GM12874 (cell line): ENCODE results near the gene FANCD2OS.

ENCODE experiments used
- TF ChIP-seq, protein P1 (sequence below): IDR thresholded peaks from 2 replicates; pipeline ENCODE4 v1.5.1; 2011; ENCODE audit warnings: low read depth, mild to moderate bottlenecking, control low read depth, low read length, moderate library complexity; ENCODE audit not compliant: insufficient read depth

Gene FANCD2OS, protein sequence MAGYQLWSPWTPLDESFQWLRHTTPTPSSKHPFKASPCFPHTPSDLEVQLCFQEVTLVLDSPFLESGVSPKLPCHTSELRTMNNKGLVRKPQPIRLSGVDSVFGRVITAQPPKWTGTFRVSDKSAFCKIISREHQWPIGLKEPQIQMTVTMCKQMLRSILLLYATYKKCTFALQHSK

DNA sequence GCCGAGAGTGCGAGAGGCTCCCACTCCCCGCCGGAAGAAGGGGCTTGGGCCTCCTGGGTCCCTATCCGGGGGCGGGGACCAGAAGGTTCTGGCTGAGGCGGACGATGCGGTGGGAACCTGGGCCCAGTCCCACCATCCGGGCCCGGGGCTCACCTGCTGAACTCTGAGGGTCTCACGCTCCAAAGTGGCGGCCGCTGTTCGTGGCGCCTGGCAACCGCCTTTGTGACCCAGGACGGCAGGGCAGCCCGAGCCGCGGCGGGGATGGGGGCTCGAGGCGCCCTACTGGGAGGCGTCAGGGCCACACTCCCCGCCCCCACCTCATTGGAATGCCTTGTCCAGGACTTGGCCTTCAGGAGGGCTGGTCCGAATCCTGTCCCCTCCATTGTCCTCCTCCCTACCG lies at the start of gene FANCD2OS:
TSS of gene FANCD2OS (minus strand) at position 165 of the 400 bp plus-strand sequence. CDS start 3,481 bp downstream, outside the sequence.
- TF ChIP-seq, protein P1, sequence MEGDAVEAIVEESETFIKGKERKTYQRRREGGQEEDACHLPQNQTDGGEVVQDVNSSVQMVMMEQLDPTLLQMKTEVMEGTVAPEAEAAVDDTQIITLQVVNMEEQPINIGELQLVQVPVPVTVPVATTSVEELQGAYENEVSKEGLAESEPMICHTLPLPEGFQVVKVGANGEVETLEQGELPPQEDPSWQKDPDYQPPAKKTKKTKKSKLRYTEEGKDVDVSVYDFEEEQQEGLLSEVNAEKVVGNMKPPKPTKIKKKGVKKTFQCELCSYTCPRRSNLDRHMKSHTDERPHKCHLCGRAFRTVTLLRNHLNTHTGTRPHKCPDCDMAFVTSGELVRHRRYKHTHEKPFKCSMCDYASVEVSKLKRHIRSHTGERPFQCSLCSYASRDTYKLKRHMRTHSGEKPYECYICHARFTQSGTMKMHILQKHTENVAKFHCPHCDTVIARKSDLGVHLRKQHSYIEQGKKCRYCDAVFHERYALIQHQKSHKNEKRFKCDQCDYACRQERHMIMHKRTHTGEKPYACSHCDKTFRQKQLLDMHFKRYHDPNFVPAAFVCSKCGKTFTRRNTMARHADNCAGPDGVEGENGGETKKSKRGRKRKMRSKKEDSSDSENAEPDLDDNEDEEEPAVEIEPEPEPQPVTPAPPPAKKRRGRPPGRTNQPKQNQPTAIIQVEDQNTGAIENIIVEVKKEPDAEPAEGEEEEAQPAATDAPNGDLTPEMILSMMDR, result no peak

DNA sequence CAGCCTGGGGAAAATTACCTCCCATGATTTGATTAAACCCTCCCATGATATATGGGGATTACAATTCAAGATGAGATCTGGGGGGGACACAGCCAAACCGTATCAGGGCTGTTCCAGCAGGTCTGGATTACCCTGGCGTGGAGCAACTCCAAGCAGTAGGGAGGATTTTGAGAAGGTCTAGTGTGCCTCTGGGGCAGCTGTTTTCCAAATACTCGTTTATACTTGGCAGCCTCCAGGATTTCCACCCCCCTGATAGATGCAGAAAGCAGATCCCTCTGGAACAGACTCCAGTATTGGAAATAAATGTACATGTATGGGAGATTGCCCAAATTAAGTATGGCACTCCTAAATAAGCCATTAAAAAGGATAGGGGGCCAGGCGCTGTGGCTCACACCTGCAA lies 49.0 kb upstream of the FANCD2OS start:
- TF ChIP-seq, protein P1, result no peak

DNA sequence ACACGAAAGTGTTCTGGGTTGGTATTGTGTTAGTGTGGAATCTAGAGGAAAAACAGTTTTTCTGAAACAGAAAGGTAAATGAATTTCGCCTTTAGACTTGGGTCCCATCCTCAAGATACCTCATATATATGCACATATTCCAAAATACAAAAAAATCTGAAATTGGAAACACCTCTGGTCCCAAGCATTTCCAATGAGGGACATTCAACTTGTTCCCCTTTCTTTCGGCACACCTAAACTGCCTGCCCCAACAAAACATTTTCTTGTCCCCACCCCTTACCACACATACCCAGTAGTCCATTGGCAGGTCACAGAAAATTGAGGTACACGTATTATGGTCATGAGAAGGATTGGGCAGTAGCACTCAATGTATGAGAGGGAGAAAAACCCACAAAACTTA lies 47.6 kb upstream of the FANCD2OS start:
- TF ChIP-seq, protein P1, result no peak

DNA sequence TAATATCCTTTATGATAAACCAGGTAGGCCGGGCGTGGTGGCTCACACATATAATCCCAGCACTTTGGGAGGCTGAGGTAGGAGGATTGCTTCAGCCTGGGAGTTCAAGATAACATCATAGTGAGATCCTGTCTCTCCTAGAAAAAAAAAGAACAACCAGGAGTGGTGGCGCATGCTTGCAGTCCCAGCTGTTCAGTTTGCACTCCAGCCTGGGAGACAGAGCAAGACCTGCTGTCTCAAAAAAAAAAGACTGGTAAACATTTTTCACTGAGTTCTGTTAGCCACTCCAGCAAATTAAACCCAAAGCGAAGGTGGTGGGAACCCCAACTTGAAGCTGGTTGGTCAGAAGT lies 47.0 kb upstream of the FANCD2OS start:
- TF ChIP-seq, protein P1, result no peak

DNA sequence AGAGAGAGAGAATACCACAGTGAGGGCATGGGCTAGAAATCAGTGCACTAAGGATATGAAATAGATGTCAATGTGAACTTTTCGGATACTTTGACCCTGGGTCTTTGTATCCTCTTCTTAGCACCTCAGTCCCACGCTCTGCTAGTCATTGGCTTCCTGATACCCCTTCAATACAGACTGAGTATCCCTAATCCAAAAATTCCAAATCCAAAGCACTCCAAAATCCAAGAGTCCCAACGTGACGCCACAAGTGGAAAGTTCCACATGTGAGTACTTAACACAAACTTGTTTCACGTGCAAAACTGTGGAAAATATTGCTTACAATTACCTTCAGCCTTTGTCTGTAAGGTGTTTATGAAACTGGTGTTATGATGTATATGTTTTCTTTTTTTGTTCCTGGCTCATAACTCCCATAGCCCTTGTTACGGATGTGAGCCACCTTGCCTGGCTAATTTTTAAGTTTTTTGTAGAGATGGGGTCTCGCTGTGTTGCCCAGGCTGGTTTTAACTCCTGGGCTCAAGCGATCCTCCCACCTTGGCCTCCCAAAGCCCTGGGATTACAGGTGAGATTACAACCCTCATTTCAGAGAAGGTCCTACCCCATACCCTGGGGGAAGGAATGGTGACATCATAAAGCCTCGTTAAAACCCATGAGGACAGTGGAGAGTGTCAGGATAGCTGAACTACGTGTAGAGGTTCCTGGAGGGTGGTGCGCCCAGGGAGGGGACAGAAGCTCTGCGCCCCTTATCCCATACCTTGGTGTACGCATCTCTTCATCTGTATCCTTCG lies 46.5 kb upstream of the FANCD2OS start:
- TF ChIP-seq, protein P1, result no peak

DNA sequence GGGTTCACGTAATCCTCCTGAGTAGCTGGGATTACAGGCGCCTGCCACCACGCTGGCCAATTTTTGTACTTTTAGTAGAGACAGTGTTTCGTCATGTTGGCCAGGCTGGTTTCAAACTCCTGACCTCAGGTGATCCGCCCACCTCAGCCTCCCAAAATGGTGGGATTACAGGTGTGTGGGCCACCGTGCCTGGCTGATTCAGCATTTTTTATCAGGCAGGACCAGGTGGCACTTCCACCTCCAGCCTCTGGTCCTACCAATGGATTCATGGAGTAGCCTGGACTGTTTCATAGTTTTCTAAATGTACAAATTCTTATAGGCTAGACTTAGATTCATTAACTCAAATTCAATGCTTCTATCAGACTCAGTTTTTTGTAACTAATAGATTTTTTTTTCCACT lies 42.9 kb upstream of the FANCD2OS start:
- TF ChIP-seq, protein P1, result no peak

DNA sequence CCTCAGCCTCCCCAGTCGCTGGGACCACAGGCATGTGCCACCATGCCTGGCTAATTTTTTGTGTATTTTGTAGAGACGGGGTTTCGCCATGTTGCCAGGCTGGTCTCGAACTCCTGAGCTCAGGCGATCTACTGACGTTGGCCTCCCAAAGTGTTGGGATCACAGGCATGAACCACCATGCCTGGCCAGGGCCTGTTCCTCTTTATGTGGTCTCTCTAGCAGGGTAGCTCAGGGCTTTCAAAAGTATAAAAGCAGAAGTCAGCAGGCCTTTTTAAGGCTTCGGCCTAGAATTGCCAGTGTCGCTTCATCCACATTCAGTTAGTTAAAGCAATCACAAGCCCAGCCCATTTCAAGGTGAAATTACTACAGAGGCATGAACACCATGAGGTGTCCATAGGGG lies 41.2 kb upstream of the FANCD2OS start:
- TF ChIP-seq, protein P1, result no peak
